Embryonic facial prominence (tissue), 1 donor: ENCODE data around the gene MCOLN2.

Experiments
- DNase-seq: peaks from one replicate; pipeline ENCODE4 v3.0.0-alpha.2; 2016; ENCODE audit errors: extremely low spot score

MCOLN2 gene

GRCh38 chr1:84896279-84896678 lies 100.6 kb downstream of the MCOLN2 start:
- DNase-seq: no peak

- DNase-seq: no peak
Measured at GRCh38 chr1:84892705-84893618, 104.0 kb downstream of the MCOLN2 start, which contains the start of gene LPAR3. TSS of gene LPAR3 (minus strand) at chr1:84893206. CDS start at chr1:84866120, 27,086 bp downstream.

GRCh38 chr1:84890566-84890965 lies 106.3 kb downstream of the MCOLN2 start:
- no peak for DNase-seq

GRCh38 chr1:84889437-84889836 lies 107.5 kb downstream of the MCOLN2 start:
- DNase-seq: no peak

- no peak for DNase-seq
Measured at GRCh38 chr1:84888753-84889152, 108.2 kb downstream of the MCOLN2 start.

GRCh38 chr1:84887261-84887934 lies 109.5 kb downstream of the MCOLN2 start:
- DNase-seq: no peak

GRCh38 chr1:84885469-84885868 lies 111.4 kb downstream of the MCOLN2 start:
- DNase-seq: no peak

GRCh38 chr1:84884671-84885389 lies 112.1 kb downstream of the MCOLN2 start:
- DNase-seq: no peak

GRCh38 chr1:84883286-84883685 lies 113.6 kb downstream of the MCOLN2 start:
- no peak for DNase-seq

- no peak for DNase-seq
Measured at GRCh38 chr1:84877592-84877991, 119.3 kb downstream of the MCOLN2 start.

GRCh38 chr1:84876353-84876752 lies 120.6 kb downstream of the MCOLN2 start:
- no peak for DNase-seq
